Calu3 (cell line): ENCODE measurements around the gene DUSP12. TPM values are rescaled to one million over a fixed set of nuclear protein-coding genes. Genes with fewer than 3 reads are reported as not detected.
A peak's percentile ranks its signal among the peaks of the same experiment; 100 is the strongest.

Source experiments
- BruUV-seq: library from RNA; stranded (reverse); fragments of 400-500 nt; replicated peaks from 2 replicates; lab custom pipeline; 2021; lab: Mats Ljungman, UMichigan
- CTCF ChIA-PET: fragments of 300-600 bp; sonication (Branson Sonifier 250); formaldehyde crosslinking; loops from one replicate; lab custom pipeline; 2022; ENCODE audit warnings: antibody characterized with exemption; lab: Charles Lee
- DNase-seq: peaks from one replicate; pipeline ENCODE4 v3.0.0; 2022
- H3K27ac Mint-ChIP-seq: one replicate; pipeline ENCODE4 v1.8.0; 2022; ENCODE audit warnings: mixed read lengths; ENCODE audit not compliant: unreplicated experiment
- H3K27me3 Mint-ChIP-seq: one replicate; pipeline ENCODE4 v1.8.0; 2022; ENCODE audit warnings: mixed read lengths; ENCODE audit not compliant: unreplicated experiment
- H3K36me3 Mint-ChIP-seq: one replicate; pipeline ENCODE4 v1.8.0; 2022; ENCODE audit warnings: mild to moderate bottlenecking, moderate library complexity, mixed read lengths; ENCODE audit not compliant: insufficient read depth, unreplicated experiment
- H3K4me1 Mint-ChIP-seq: one replicate; pipeline ENCODE4 v1.8.0; 2022; ENCODE audit warnings: mild to moderate bottlenecking, low read depth, mixed read lengths; ENCODE audit not compliant: unreplicated experiment
- H3K4me3 Mint-ChIP-seq: one replicate; pipeline ENCODE4 v1.8.0; 2022; ENCODE audit warnings: mild to moderate bottlenecking, low read depth, moderate library complexity, mixed read lengths; ENCODE audit not compliant: unreplicated experiment
- H3K9me3 Mint-ChIP-seq: one replicate; pipeline ENCODE4 v1.8.0; 2022; ENCODE audit warnings: low read depth, mixed read lengths; ENCODE audit not compliant: unreplicated experiment
- CTCF ChIP-seq: fragments of 200-600 bp; IDR thresholded peaks from one replicate; pipeline ENCODE4 v1.8.0; 2022; ENCODE audit warnings: antibody characterized with exemption; ENCODE audit not compliant: unreplicated experiment
- intact Hi-C: fragments of 100-400 bp; cut with micrococcal nuclease; formaldehyde crosslinking; loops from one replicate; pipeline ENCODE4 v1.10.0; 2022; ENCODE audit not compliant: unreplicated experiment
- total RNA-seq: library from RNA; stranded (reverse); gene quantifications from 2 replicates; pipeline ENCODE4 v1.2.3, GENCODE V29; 2022

Gene DUSP12
- total RNA-seq, 1 experiment from 2014 or later: 38.3 TPM

GRCh38 chr1:161733526-161733925 lies 16.1 kb upstream of the DUSP12 start:
- Mint-ChIP-seq H3K9me3 (no peaks in the 10 kb centered on the region), H3K27ac (peak overlapping the region; percentile 27), H3K4me3 (no peak overlapping the region), H3K4me1 (peaks cover 79% of the 10 kb centered on the region), H3K36me3 (no peaks in the 10 kb centered on the region), H3K27me3 (no peaks in the 10 kb centered on the region)
- CTCF ChIA-PET: interaction anchor here (1.1 to 1.6 kb wide), 2 partner anchors 11 kb away, joined by 3 to 4 read pairs; no protein-coding TSS in a partner anchor
- no TSS peak for BruUV-seq
- peak; percentile 61 for DNase-seq
- TF ChIP-seq CTCF: no peak
- intact Hi-C loops: no loop called here

GRCh38 chr1:161735837-161736236 lies 13.7 kb upstream of the DUSP12 start:
- Mint-ChIP-seq H3K27me3 (no peaks in the 10 kb centered on the region), H3K4me3 (no peak overlapping the region), H3K9me3 (no peaks in the 10 kb centered on the region), H3K36me3 (no peaks in the 10 kb centered on the region), H3K27ac (peak overlapping the region; percentile 46), H3K4me1 (peaks cover 58% of the 10 kb centered on the region)
- intact Hi-C loops: no loop called here
- no peak for DNase-seq
- TF ChIP-seq CTCF: no peak
- BruUV-seq: no TSS peak
- CTCF ChIA-PET: interaction anchor here (2.7 kb wide), 1 partner anchor 9 kb away, joined by 8 read pairs; no protein-coding TSS in a partner anchor

GRCh38 chr1:161736335-161736969 lies 13.1 kb upstream of the DUSP12 start:
- Mint-ChIP-seq H3K27me3 (no peaks in the 10 kb centered on the region), H3K4me3 (no peak overlapping the region), H3K4me1 (peaks cover 52% of the 10 kb centered on the region), H3K27ac (peak overlapping the region; percentile 46), H3K36me3 (no peaks in the 10 kb centered on the region), H3K9me3 (no peaks in the 10 kb centered on the region)
- no peak for DNase-seq
- TF ChIP-seq CTCF: no peak
- CTCF ChIA-PET: interaction anchor here (2.7 kb wide), 1 partner anchor 10 kb away, joined by 8 read pairs; no protein-coding TSS in a partner anchor
- BruUV-seq: no TSS peak
- intact Hi-C loops: no loop called here

- CTCF ChIA-PET: interaction anchor here (0.6 to 2.7 kb wide), 5 partner anchors 10 to 282 kb away, joined by 3 to 10 read pairs (median 5); no protein-coding TSS in a partner anchor
- Mint-ChIP-seq H3K27ac (no peak overlapping the region), H3K27me3 (no peaks in the 10 kb centered on the region), H3K4me3 (no peak overlapping the region), H3K36me3 (peaks cover 5% of the 10 kb centered on the region), H3K9me3 (no peaks in the 10 kb centered on the region), H3K4me1 (peaks cover 40% of the 10 kb centered on the region)
- DNase-seq: no peak
- BruUV-seq: no TSS peak
- intact Hi-C loops: loop anchor here (1.0 kb wide), 1 partner anchor 12 kb away; no protein-coding TSS in a partner anchor
- no peak for TF ChIP-seq CTCF
These were observed 12.0 kb upstream of the DUSP12 start for GRCh38 chr1:161737625-161738024.
